Activated naive CD4-positive, alpha-beta T cell treated with anti-CD3 and anti-CD28 coated beads, Interleukin-2, amount 10 ng/mL, durations not matched to agents 5 hours and 36 hours (primary cell): Measurements from ENCODE around the gene GJB5. TPM values are rescaled to one million over a fixed set of nuclear protein-coding genes. Genes with fewer than 3 reads are reported as not detected.

Source experiments
- total RNA-seq, 2 experiments: library from RNA; stranded (reverse); gene quantifications; one replicate each; pipeline ENCODE4 v1.2.3, GENCODE V29; 2021

Gene GJB5
- not detected for total RNA-seq

DNA sequence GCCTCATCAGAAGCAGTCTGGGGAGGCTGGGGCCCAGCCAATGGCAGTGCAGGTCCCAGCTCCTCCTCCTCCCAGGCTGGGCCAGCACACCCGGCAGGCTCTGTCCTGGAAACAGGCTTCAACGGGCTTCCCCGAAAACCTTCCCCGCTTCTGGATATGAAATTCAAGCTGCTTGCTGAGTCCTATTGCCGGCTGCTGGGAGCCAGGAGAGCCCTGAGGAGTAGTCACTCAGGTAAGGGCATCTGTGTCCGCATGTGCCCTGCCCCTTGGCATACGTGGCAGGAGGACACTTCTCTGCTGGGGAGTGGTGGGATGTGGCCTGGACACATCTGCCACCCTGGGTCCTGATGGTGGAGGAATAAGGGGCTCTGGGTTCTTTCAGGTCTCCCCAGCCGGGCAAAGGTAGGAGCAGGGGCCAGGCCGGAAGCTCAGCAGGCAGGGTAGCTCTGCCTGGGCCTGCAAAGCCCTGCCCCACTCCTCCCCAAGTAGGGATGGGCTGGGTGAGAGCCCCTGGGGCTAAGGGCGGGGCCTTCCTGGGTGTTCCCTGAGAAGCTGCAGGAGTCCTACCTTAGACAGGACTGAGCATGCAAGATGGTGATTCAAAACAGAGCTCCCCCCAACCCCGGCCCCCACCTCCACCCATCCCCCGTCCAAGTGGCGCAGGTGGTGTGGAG is at the start of gene GJB5:
Gene GJB5, plus strand, starts transcription at position 84 of the 674 bp plus-strand sequence. CDS start 2,284 bp downstream, outside the sequence.

DNA sequence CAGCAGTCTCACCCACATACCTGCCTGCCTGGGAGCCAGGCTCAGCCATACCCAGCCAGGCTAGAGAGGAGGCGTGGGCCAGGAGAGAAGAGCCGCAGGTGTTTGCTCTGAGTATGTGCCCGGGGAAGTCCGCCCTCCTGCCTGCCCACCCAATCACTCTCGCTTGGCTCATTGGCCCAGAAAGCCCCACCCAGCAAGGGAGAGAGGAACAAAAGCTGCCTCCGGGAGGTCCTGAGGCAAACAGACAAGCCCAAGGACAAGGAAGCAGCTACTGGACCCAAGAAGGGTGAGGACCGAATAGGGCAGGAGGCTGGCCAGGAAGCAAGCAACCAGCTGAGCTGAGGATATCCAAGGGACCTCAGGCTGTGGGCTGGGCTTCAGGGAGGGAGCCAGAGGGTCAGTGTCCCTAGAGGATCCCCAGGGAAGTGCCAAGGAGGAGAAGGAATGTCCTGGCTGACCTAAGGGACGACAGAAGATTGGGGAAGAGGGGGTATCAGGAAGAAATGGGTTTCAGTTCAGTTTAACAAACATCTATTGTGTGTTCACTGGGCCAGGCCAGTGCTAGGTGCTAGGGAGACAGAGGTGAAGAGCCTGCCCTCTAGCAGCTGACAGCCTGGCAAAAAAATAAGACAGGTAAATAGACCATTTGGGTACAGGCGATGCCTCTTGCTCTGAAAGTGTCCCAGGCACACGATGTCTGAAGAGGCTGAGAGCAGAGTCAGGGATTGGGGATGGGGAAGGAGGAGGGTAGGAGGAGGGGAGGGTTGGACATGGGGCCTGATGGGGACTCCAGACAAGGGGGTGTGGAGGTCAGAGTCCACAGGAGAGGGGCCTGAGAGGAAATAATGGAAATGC is 4.9 kb downstream of the GJB5 start, which contains the start of gene GJB4:
Gene GJB4, plus strand, starts transcription at position 238 of the 855 bp plus-strand sequence. CDS start 1,515 bp downstream, outside the sequence.

DNA sequence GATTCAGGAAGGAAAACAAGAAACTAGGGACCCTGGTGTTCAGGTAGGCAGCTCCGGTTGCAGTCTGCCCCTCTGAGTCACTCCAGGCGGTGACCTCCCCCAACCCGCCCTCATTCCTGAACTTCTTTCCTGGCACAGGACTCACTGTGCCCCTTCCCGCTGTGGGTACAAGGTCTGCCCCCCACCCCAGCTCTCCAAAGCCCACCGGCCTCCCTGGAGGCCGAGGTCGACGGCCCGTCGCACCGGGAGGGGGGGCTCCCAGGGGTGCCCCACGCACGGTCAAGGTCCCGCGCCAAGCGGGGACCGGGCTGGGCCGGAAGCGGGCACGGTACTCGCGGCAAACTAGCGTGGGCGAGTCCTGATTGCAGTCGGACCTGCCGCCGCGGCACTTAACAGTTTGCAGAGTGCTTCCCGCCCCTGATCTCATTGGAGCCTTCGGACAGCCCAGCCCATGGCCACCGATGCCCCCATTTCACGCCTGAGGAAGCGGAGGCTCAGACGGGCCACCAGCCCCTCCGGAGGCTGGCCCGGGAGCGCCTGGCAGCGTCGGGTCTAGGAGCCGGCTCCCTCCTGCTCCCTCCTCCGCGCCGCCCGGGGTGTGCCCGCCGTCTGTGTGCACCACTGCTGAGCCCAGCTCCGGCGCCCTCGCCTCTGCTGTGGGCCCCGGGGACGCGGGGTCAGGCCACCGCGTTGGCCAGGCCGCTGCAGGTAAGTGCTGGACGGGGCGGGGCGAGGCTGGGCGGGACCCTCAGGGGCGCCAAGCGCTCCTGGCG is 26.4 kb downstream of the GJB5 start, which contains the start of gene GJB3:
Gene GJB3, plus strand, starts transcription at position 144 of the 773 bp plus-strand sequence. CDS start 3,549 bp downstream, outside the sequence.

DNA sequence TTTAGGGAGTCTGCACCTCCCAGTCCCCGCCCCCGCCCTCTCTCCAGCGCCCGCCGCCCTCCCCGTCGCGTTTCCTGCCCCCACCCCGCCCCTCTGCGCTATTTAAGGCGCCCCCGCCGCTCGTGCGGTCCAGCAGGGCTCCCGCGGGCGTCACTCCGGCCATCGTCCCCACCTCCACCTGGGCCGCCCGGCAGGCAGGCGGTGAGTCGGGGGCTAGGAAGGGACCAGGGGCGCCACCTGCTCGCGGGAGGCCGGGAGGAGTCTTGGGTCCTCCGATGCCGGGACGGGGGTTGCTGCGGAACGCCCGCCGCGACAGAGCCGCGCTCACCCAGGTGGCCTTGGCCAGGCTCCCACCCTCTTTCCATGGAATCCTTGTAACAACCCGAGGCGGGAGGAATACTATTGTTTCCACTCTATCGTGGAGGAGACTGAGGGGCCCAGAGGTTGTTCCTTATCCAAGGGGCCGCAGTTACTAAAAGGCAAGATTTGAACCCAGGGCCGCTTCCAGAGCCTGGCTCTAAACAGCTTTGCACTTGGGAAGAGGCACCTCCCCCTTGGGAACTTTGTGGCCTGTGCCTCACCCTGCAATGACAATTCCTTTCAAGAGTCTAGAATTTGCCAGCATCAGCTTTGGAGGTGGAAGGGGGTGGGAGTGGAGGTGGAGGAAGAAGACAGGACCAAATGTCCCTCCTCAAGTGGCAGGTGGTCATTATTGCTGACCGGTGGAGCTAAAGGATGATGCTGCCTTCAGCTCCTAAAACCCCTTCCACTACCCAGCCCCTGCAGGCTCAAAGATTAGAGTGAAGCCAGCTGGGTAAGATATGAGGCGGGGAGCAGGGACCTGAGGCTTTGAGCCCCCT is 38.3 kb downstream of the GJB5 start, which contains the start of gene GJA4:
Gene GJA4, plus strand, starts transcription at position 132 of the 860 bp plus-strand sequence. CDS start 1,215 bp downstream, outside the sequence.

Other genes starting within 250 kb of the GJB5 start
- not detected for gene GJB4, start 4.7 kb downstream of the GJB5 start, total RNA-seq
- not detected for gene GJB3, start 26.2 kb downstream of the GJB5 start, total RNA-seq
- not detected for gene GJA4, start 38.0 kb downstream of the GJB5 start, total RNA-seq
- 10 to 100 TPM; 45.9 to 47.3 TPM for gene SMIM12, start 104.7 kb downstream of the GJB5 start, total RNA-seq
- gene DLGAP3, start 174.6 kb downstream of the GJB5 start, total RNA-seq = under 1 TPM; 0.31 to 0.76 TPM
- gene TMEM35B, start 230.3 kb downstream of the GJB5 start, total RNA-seq = 10 to 100 TPM; 30.4 to 31.0 TPM